ENCODE data around the gene S1PR1.
A peak's percentile ranks its signal among the peaks of the same experiment; 100 is the strongest.
"Not testable (repeated sequence)": the region's sequence is repeated elsewhere in the genome, so short reads cannot be mapped to it uniquely, and the experiment has no call there.

S1PR1 gene

GRCh38 chr1:101216623-101217022, 20.2 kb upstream of the S1PR1 start:
- Histone ChIP-seq H3K27ac (no peak overlapping the region), H3K4me3 (no peak overlapping the region), H3K36me3 (no peaks in the 10 kb centered on the region), H3K9ac (no peak overlapping the region), H3K4me2 (no peak overlapping the region), H3K9me3 (replicated peaks in 1 of 11) (no peaks in the 10 kb centered on the region), H4K20me1 (no peaks in the 10 kb centered on the region), H3K4me1 (peaks cover 0 to 10% (median 0%) of the 10 kb centered on the region in 10 experiments; a peak in 6 of 20 replicates), H3K27me3 (no peaks in the 10 kb centered on the region)
- no peak for TF ChIP-seq Cebpa-rat (IDR thresholded peaks at IDR 0.05)

- no peaks in the 10 kb centered on the region for H4K20me1 ChIP-seq
- no peaks in the 10 kb centered on the region for H3K36me3 ChIP-seq
- peaks cover 0 to 15% (median 0%) of the 10 kb centered on the region in 10 experiments; a peak in 7 of 20 replicates for H3K4me1 ChIP-seq
- no peak for TF ChIP-seq Cebpa-rat (IDR thresholded peaks at IDR 0.05)
- no peak overlapping the region for H3K9ac ChIP-seq
- no peak overlapping the region for H3K4me2 ChIP-seq
- no peaks in the 10 kb centered on the region for H3K9me3 ChIP-seq (replicated peaks in 1 of 11)
- no peak overlapping the region for H3K27ac ChIP-seq
- no peak overlapping the region for H3K4me3 ChIP-seq
- H3K27me3 ChIP-seq = no peaks in the 10 kb centered on the region
Measured at GRCh38 chr1:101217148-101217547, 19.7 kb upstream of the S1PR1 start.

- H3K9ac ChIP-seq; H3K4me3 ChIP-seq; H3K27me3 ChIP-seq; H3K27ac ChIP-seq; H3K4me2 ChIP-seq; H4K20me1 ChIP-seq; H3K36me3 ChIP-seq; H3K9me3 ChIP-seq (replicated peaks in 1 of 11): not testable (repeated sequence)
- peaks cover 0 to 16% (median 0%) of the 10 kb centered on the region in 10 experiments; a peak in 7 of 20 replicates for H3K4me1 ChIP-seq
Measured at GRCh38 chr1:101218968-101219367, 17.9 kb upstream of the S1PR1 start.

- Histone ChIP-seq H3K4me1 (peaks cover 0 to 16% (median 0%) of the 10 kb centered on the region in 10 experiments; a peak in 7 of 20 replicates), H3K27me3 (no peaks in the 10 kb centered on the region), H4K20me1 (no peaks in the 10 kb centered on the region), H3K36me3 (no peaks in the 10 kb centered on the region), H3K4me3 (no peak overlapping the region), H3K27ac (no peak overlapping the region), H3K9me3 (replicated peaks in 1 of 11) (no peaks in the 10 kb centered on the region), H3K9ac (no peak overlapping the region), H3K4me2 (no peak overlapping the region)
- TF ChIP-seq Cebpa-rat (IDR thresholded peaks at IDR 0.05) = no peak
Measured at GRCh38 chr1:101219924-101220870, 16.6 kb upstream of the S1PR1 start.

- Histone ChIP-seq H3K4me3 (no peak overlapping the region), H3K27ac (no peak overlapping the region), H3K27me3 (no peaks in the 10 kb centered on the region), H3K9ac (no peak overlapping the region), H3K9me3 (replicated peaks in 1 of 11) (no peaks in the 10 kb centered on the region), H3K4me1 (peaks cover 0 to 16% (median 0%) of the 10 kb centered on the region in 10 experiments; a peak in 7 of 20 replicates), H4K20me1 (no peaks in the 10 kb centered on the region), H3K4me2 (no peak overlapping the region), H3K36me3 (no peaks in the 10 kb centered on the region)
- TF ChIP-seq Cebpa-rat (IDR thresholded peaks at IDR 0.05) = no peak
Measured at GRCh38 chr1:101220906-101221305, 15.9 kb upstream of the S1PR1 start.

- Histone ChIP-seq H4K20me1 (no peaks in the 10 kb centered on the region), H3K27ac (no peak overlapping the region), H3K4me1 (peaks cover 0 to 16% (median 0%) of the 10 kb centered on the region in 10 experiments; a peak in 7 of 20 replicates), H3K4me2 (peak overlapping the region in 4 of 11 experiments; percentile 20 to 60 (median 29); a peak in 6 of 22 replicates), H3K4me3 (no peak overlapping the region), H3K9ac (no peak overlapping the region), H3K36me3 (no peaks in the 10 kb centered on the region), H3K27me3 (no peaks in the 10 kb centered on the region), H3K9me3 (replicated peaks in 1 of 11) (no peaks in the 10 kb centered on the region)
- TF ChIP-seq Cebpa-rat (IDR thresholded peaks at IDR 0.05) = no peak
Measured at GRCh38 chr1:101221945-101222429, 14.8 kb upstream of the S1PR1 start.

GRCh38 chr1:101227837-101228236, 9.0 kb upstream of the S1PR1 start:
- Histone ChIP-seq H4K20me1 (no peaks in the 10 kb centered on the region), H3K27ac (no peak overlapping the region), H3K27me3 (no peaks in the 10 kb centered on the region)

GRCh38 chr1:101228424-101229134, 8.2 kb upstream of the S1PR1 start:
- no peaks in the 10 kb centered on the region for H4K20me1 ChIP-seq
- H3K4me2 ChIP-seq = no peak overlapping the region
- no peak overlapping the region for H3K27ac ChIP-seq

More at GRCh38 chr1:101227837-101228236, 9.0 kb upstream of the S1PR1 start:
- H3K4me1 ChIP-seq = no peaks in the 10 kb centered on the region
- H3K36me3 ChIP-seq = no peaks in the 10 kb centered on the region
- no peak for TF ChIP-seq Cebpa-rat (IDR thresholded peaks at IDR 0.05)
- no peak overlapping the region for H3K4me3 ChIP-seq
- no peak overlapping the region for H3K9ac ChIP-seq
- H3K4me2 ChIP-seq = no peak overlapping the region
- peaks cover 0 to 5% (median 0%) of the 10 kb centered on the region in 11 experiments; a peak in 1 of 22 replicates for H3K9me3 ChIP-seq (replicated peaks in 1 of 11)

GRCh38 chr1:101232182-101232581, 4.6 kb upstream of the S1PR1 start:
- Histone ChIP-seq H3K4me1 (peaks cover 0 to 20% (median 11%) of the 10 kb centered on the region in 10 experiments; a peak in 17 of 20 replicates), H3K27me3 (peaks cover 0 to 24% (median 23%) of the 10 kb centered on the region in 11 experiments; a peak in 20 of 22 replicates)
- not testable (repeated sequence) for H3K4me3 ChIP-seq; H3K4me2 ChIP-seq; H3K36me3 ChIP-seq; H3K27ac ChIP-seq; H4K20me1 ChIP-seq; H3K9ac ChIP-seq; H3K9me3 ChIP-seq (replicated peaks in 1 of 11)

More at GRCh38 chr1:101228424-101229134, 8.2 kb upstream of the S1PR1 start:
- TF ChIP-seq Cebpa-rat (IDR thresholded peaks at IDR 0.05) = no peak
- Histone ChIP-seq H3K4me3 (no peak overlapping the region), H3K9ac (no peak overlapping the region), H3K36me3 (no peaks in the 10 kb centered on the region), H3K9me3 (replicated peaks in 1 of 11) (peaks cover 0 to 5% (median 0%) of the 10 kb centered on the region in 11 experiments; a peak in 1 of 22 replicates), H3K27me3 (no peaks in the 10 kb centered on the region), H3K4me1 (no peaks in the 10 kb centered on the region)
